ENCODE data around the gene NMNAT1.
"Not testable (repeated sequence)": the region's sequence is repeated elsewhere in the genome, so short reads cannot be mapped to it uniquely, and the experiment has no call there.

NMNAT1 gene

GRCh38 chr1:10021992-10022391, 78.7 kb downstream of the NMNAT1 start:
- DNase-seq = not testable (repeated sequence)

DNA sequence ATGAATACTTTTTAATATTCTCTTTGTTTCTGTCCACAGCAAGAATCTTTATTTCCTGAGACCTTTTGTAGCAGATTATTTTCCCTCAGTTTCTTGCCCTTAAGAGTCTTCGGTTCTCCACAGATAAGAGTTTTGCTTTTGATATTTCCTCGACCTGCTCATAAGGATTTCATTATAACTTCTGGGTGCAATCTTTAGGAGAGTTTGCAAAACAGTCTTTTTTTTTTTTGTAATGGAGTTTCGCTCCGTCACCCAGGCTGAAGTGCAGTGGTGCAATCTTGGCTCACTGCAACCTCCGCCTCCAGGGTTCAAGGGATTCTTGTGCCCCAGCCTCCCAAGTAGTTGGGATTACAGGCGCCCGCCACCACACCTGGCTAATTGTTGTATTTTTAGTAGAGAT, 79.4 kb downstream of the NMNAT1 start:
- no peak for DNase-seq

DNA sequence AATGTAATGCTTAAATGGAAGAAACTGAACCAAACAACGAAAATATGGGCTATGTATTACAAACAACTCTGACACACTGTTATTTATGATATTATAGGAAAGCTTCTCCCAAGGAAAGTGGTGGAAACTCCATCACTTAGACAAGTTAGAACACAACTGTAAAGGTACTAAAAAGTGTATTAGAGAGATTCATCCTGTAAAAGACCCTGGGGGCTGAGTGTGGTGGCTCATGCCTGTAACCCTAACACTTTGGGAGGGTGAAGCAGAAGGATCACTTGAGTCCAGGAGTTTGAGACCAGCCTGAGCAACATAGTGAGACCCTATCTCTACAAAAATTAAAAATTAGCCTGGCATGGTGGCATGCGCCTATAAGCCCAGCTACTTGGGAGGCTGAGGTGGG, 82.1 kb downstream of the NMNAT1 start:
- DNase-seq = no peak

DNA sequence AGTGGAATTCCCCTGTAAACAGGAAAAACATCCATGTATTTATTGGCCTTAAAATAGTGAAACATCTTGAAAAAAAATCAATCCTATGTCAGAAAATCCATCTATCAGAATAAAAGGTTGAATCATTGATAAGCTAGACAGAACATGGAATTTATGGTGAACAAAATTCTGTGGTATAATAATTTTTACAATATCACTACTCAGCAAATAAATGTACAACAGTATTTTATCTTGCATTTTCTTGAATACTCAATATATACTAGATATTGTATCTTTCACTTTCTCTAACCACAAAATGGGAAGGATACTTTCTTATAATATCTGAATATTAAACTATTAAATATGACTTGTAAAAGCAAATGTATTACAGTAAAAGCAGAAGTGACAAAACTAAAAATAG, 83.8 kb downstream of the NMNAT1 start:
- no peak for DNase-seq

GRCh38 chr1:10028956-10029500, 85.8 kb downstream of the NMNAT1 start:
- not testable (repeated sequence) for DNase-seq

GRCh38 chr1:10031461-10031860, 88.2 kb downstream of the NMNAT1 start:
- DNase-seq = no peak

GRCh38 chr1:10032590-10033358, 89.5 kb downstream of the NMNAT1 start, which contains the start of gene UBE4B:
UBE4B (plus strand) TSS chr1:10032958; CDS start chr1:10033671, 713 bp downstream.
- peak; percentile 63 for DNase-seq

DNA sequence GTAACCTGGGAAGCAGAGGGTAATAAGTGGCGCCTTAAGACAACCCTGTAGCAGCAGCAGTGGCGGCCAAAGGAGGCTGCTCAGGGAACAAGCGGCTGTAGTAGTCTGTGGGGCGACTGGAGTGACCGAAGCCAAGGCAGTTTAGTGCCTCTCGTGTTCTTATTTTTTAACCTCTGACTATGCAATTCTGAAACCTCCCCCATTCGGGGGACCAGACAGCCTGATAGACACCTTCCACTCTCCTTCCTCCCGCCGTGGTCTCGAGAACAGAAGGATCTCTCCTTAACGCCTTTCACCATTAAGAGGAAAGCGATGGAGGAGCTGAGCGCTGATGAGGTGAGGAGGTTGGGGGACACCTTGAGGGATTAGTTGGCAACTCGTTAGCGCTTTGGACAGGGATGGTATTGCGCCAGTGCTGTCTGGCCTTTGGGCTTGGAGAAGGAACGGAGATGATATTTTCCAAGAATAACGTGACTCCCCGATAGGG, 90.1 kb downstream of the NMNAT1 start:
- DNase-seq = no peak
